Parathyroid adenoma (tissue), 2 donors: ENCODE data around the gene DPP3.

Experiments
- H2AFZ ChIP-seq: fragments of 300-600 bp; sonication (generic); one replicate; pipeline ENCODE4 v1.7.0; 2017; ENCODE audit warnings: antibody characterized with exemption, mild to moderate bottlenecking
- H3K27ac ChIP-seq: fragments of 300-600 bp; sonication (generic); one replicate; pipeline ENCODE4 v1.7.0; 2017
- H3K27me3 ChIP-seq: fragments of 300-600 bp; sonication (generic); one replicate; pipeline ENCODE4 v1.7.0; 2017; ENCODE audit warnings: low read length; ENCODE audit not compliant: control insufficient read depth, insufficient read depth
- H3K36me3 ChIP-seq: fragments of 300-600 bp; sonication (generic); one replicate; pipeline ENCODE4 v1.7.0; 2017; ENCODE audit warnings: low read length; ENCODE audit not compliant: control insufficient read depth, insufficient read depth
- H3K4me1 ChIP-seq: fragments of 300-600 bp; sonication (generic); one replicate; pipeline ENCODE4 v1.7.0; 2017; ENCODE audit warnings: control low read depth
- H3K4me2 ChIP-seq: fragments of 300-600 bp; sonication (generic); one replicate; pipeline ENCODE4 v1.7.0; 2017; ENCODE audit warnings: low read length
- H3K4me3 ChIP-seq: fragments of 300-600 bp; sonication (generic); one replicate; pipeline ENCODE4 v1.7.0; 2017; ENCODE audit warnings: low read depth, low read length
- H3K79me2 ChIP-seq: fragments of 300-600 bp; sonication (generic); one replicate; pipeline ENCODE4 v1.7.0; 2017; ENCODE audit warnings: control low read depth
- H3K9ac ChIP-seq: fragments of 300-600 bp; sonication (generic); one replicate; pipeline ENCODE4 v1.7.0; 2017; ENCODE audit warnings: mild to moderate bottlenecking
- H3K9me3 ChIP-seq: fragments of 300-600 bp; sonication (generic); one replicate; pipeline ENCODE4 v1.7.0; 2017; ENCODE audit warnings: low read length; ENCODE audit not compliant: control insufficient read depth
- CTCF ChIP-seq: fragments of 300-600 bp; sonication (generic); IDR thresholded peaks from one replicate; pipeline ENCODE4 v1.7.0; 2017; ENCODE audit warnings: antibody characterized with exemption, mild to moderate bottlenecking
- donor health status: primary hyperparathyroidism.

The DPP3 gene

GRCh38 chr11:66495401-66495854, 15.2 kb downstream of the DPP3 start:
- Histone ChIP-seq H3K4me3 (no peak overlapping the region), H3K9me3 (no peaks in the 10 kb centered on the region), H3K27me3 (no peaks in the 10 kb centered on the region), H3K4me2 (no peak overlapping the region), H2AFZ (no peak overlapping the region), H3K36me3 (no peaks in the 10 kb centered on the region), H3K4me1 (no peaks in the 10 kb centered on the region), H3K79me2 (no peaks in the 10 kb centered on the region), H3K9ac (no peak overlapping the region), H3K27ac (no peak overlapping the region)
- no peak for TF ChIP-seq CTCF

GRCh38 chr11:66497206-66497605, 17.0 kb downstream of the DPP3 start:
- no peak overlapping the region for H2AFZ ChIP-seq
- no peak overlapping the region for H3K4me2 ChIP-seq
- H3K9me3 ChIP-seq: no peaks in the 10 kb centered on the region
- no peaks in the 10 kb centered on the region for H3K36me3 ChIP-seq
- no peak for TF ChIP-seq CTCF
- no peaks in the 10 kb centered on the region for H3K4me1 ChIP-seq
- no peak overlapping the region for H3K9ac ChIP-seq
- H3K27ac ChIP-seq: no peak overlapping the region
- no peaks in the 10 kb centered on the region for H3K27me3 ChIP-seq
- no peaks in the 10 kb centered on the region for H3K79me2 ChIP-seq
- no peak overlapping the region for H3K4me3 ChIP-seq

- Histone ChIP-seq H3K79me2 (no peaks in the 10 kb centered on the region), H3K9ac (no peak overlapping the region), H3K4me1 (no peaks in the 10 kb centered on the region), H3K27ac (no peak overlapping the region), H2AFZ (no peak overlapping the region), H3K27me3 (no peaks in the 10 kb centered on the region), H3K4me2 (no peak overlapping the region), H3K36me3 (no peaks in the 10 kb centered on the region), H3K4me3 (no peak overlapping the region), H3K9me3 (no peaks in the 10 kb centered on the region)
- no peak for TF ChIP-seq CTCF
Observed at GRCh38 chr11:66498506-66498905, 18.3 kb downstream of the DPP3 start.

GRCh38 chr11:66505276-66505816, 25.1 kb downstream of the DPP3 start:
- H3K27me3 ChIP-seq: no peaks in the 10 kb centered on the region
- no peak overlapping the region for H3K27ac ChIP-seq
- H3K4me1 ChIP-seq: no peaks in the 10 kb centered on the region
- H3K4me2 ChIP-seq: no peak overlapping the region
- peaks cover 3% of the 10 kb centered on the region for H3K79me2 ChIP-seq
- no peak for TF ChIP-seq CTCF
- no peak overlapping the region for H2AFZ ChIP-seq
- no peak overlapping the region for H3K9ac ChIP-seq
- no peaks in the 10 kb centered on the region for H3K9me3 ChIP-seq
- no peak overlapping the region for H3K4me3 ChIP-seq
- no peaks in the 10 kb centered on the region for H3K36me3 ChIP-seq

- H3K4me2 ChIP-seq: no peak overlapping the region
- H3K27ac ChIP-seq: no peak overlapping the region
- no peaks in the 10 kb centered on the region for H3K4me1 ChIP-seq
- no peak for TF ChIP-seq CTCF
- H3K79me2 ChIP-seq: peaks cover 9% of the 10 kb centered on the region
- no peaks in the 10 kb centered on the region for H3K36me3 ChIP-seq
- no peak overlapping the region for H2AFZ ChIP-seq
- no peaks in the 10 kb centered on the region for H3K9me3 ChIP-seq
- no peak overlapping the region for H3K4me3 ChIP-seq
- H3K9ac ChIP-seq: no peak overlapping the region
- no peaks in the 10 kb centered on the region for H3K27me3 ChIP-seq
Observed at GRCh38 chr11:66509131-66509561, 28.9 kb downstream of the DPP3 start.
